Measurements from ENCODE around the gene FRY. TPM values are rescaled to one million over a fixed set of nuclear protein-coding genes. Genes with fewer than 3 reads are reported as not detected.

FRY gene
- total and polyA plus RNA-seq, 10 of the 15 experiments (the other 5 are each of a cell fraction or from before 2014, with no cell fraction given) = 0.18 to 1.4 (median 0.30) TPM

DNA sequence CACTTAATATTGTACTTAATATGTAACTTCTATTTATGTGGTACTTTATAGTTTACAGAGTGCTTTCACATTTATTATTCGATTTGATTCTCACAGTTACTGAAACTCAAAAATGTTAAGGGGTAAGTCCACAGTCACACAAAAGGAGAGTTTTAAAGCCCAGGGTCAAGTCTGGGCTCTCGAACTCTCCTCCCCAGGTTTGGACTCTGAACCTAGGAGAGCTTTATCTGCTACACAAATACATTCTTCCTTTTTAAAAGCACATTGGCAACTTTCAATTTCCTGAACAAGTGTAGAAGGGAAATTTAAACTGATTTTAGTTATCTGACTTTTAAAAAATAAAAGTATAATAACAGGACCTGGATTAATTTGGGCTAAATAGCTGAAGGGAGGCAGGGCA is 144.4 kb downstream of the FRY start:
- no peaks in the 10 kb centered on the region for H3K36me3 ChIP-seq (ENCODE audit: control insufficient read depth in 2 of 2, insufficient read depth in 2 of 2, low read length in 1 of 2)
- H3K4me3 ChIP-seq = no peak overlapping the region
- no peak overlapping the region for H3K4me2 ChIP-seq (ENCODE audit: control insufficient read depth, insufficient read depth)
- H3K79me2 ChIP-seq (ENCODE audit: control insufficient read depth, insufficient read depth, low read length) = no peaks in the 10 kb centered on the region
- CTCF ChIA-PET = interaction anchor here (1.8 to 1.9 kb wide), 2 partner anchors 12 to 266 kb away, joined by 5 to 12 read pairs; no protein-coding TSS in a partner anchor
- no peak for FAIRE-seq
- RAD21 ChIA-PET (ENCODE audit: unreplicated experiment) = no interaction called here
- DNase-seq (ENCODE audit: low read depth, low spot score) = no peak
- H3K9me3 ChIP-seq (replicated peaks; ENCODE audit: control insufficient read depth, insufficient read depth, low read length) = no peaks in the 10 kb centered on the region
- BruUV-seq (replicated peaks) = no TSS peak
- 13% methylated on average over 2 of the region's 2 CpGs for WGBS (ENCODE audit: insufficient coverage, insufficient replicate concordance, low lambda C conversion rate, missing lambda C conversion rate)
- no peaks in the 10 kb centered on the region for H3K27me3 ChIP-seq (replicated peaks in 1 of 2; ENCODE audit: control insufficient read depth in 2 of 2, insufficient read depth in 2 of 2, low read length in 1 of 2)
- TF ChIP-seq ZBED1 (IDR thresholded peaks at IDR 0.05; ENCODE audit: borderline replicate concordance) (no peak), GABPA (IDR thresholded peaks at IDR 0.05; ENCODE audit: low read depth) (no peak), ATF3 (IDR thresholded peaks at IDR 0.05; ENCODE audit: borderline replicate concordance, extremely low read depth, low read depth, low read length) (no peak), PKNOX1 (IDR thresholded peaks at IDR 0.05) (no peak), JUND (IDR thresholded peaks at IDR 0.05; ENCODE audit: low read depth, low read length) (no peak), EZH2 (IDR thresholded peaks at IDR 0.05; ENCODE audit: borderline replicate concordance, control insufficient read depth, low read depth, low read length) (no peak), ZBTB40 (IDR thresholded peaks at IDR 0.05; ENCODE audit: borderline replicate concordance) (no peak), ZNF217 (IDR thresholded peaks at IDR 0.05) (no peak), TCF12 (IDR thresholded peaks at IDR 0.05; ENCODE audit: low read depth, low read length) (no peak), PML (IDR thresholded peaks at IDR 0.05; ENCODE audit: low read length) (no peak), NFXL1 (IDR thresholded peaks at IDR 0.05; ENCODE audit: borderline replicate concordance) (no peak), ESRRA (IDR thresholded peaks at IDR 0.05; ENCODE audit: low read length) (no peak), SKIL (IDR thresholded peaks at IDR 0.05; ENCODE audit: low read depth, poor library complexity, severe bottlenecking) (no peak), HDGF (IDR thresholded peaks at IDR 0.05) (no peak)
- TF ChIP-seq, protein P1, sequence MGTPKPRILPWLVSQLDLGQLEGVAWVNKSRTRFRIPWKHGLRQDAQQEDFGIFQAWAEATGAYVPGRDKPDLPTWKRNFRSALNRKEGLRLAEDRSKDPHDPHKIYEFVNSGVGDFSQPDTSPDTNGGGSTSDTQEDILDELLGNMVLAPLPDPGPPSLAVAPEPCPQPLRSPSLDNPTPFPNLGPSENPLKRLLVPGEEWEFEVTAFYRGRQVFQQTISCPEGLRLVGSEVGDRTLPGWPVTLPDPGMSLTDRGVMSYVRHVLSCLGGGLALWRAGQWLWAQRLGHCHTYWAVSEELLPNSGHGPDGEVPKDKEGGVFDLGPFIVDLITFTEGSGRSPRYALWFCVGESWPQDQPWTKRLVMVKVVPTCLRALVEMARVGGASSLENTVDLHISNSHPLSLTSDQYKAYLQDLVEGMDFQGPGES (IDR thresholded peaks at IDR 0.05) = no peak
- H2AFZ ChIP-seq (ENCODE audit: control insufficient read depth, low read depth, low read length) = no peak overlapping the region
- H3K9ac ChIP-seq (ENCODE audit: control insufficient read depth, insufficient read depth, low read length) = no peak overlapping the region
- in situ Hi-C loops (cut with MboI) (no loop called here), intact Hi-C loops (cut with micrococcal nuclease; ENCODE audit: unreplicated experiment) (no loop called here)
- no peaks in the 10 kb centered on the region for H4K20me1 ChIP-seq (ENCODE audit: control insufficient read depth, insufficient read depth)
- no peak for ATAC-seq
- H3K4me1 ChIP-seq (ENCODE audit: control insufficient read depth, insufficient read depth, low read length) = no peaks in the 10 kb centered on the region
- SMC1A ChIA-PET (ENCODE audit: uncharacterized antibody, unreplicated experiment) = interaction anchor here (0.7 to 1.9 kb wide), 3 partner anchors 11 to 1183 kb away, joined by 3 to 4 read pairs (median 4); no protein-coding TSS in a partner anchor
- H3K27ac ChIP-seq (ENCODE audit: control insufficient read depth, insufficient read depth) = no peak overlapping the region
- POLR2A ChIA-PET = no interaction called here
